Measurements from ENCODE around the gene CCER1. TPM values are rescaled to one million over a fixed set of nuclear protein-coding genes. Genes with fewer than 3 reads are reported as not detected.
"Not testable (repeated sequence)": the region's sequence is repeated elsewhere in the genome, so short reads cannot be mapped to it uniquely, and the experiment has no call there.

The CCER1 gene
- total RNA-seq, 6 experiments from 2014 or later, result not detected

- no peaks in the 10 kb centered on the region for H3K27me3 ChIP-seq
- no peaks in the 10 kb centered on the region for H3K36me3 ChIP-seq
- 50% methylated on average over 1 of the region's 1 CpG for WGBS (ENCODE audit: insufficient coverage, low coverage, low lambda C conversion rate, missing lambda C conversion rate)
- DNase-seq, result no peak
- no peak overlapping the region for H3K27ac ChIP-seq
- ATAC-seq, result no peak
- H3K4me3 ChIP-seq, result no peak overlapping the region
- intact Hi-C loops (cut with DNase I), result no loop called here
- no peaks in the 10 kb centered on the region for H3K4me1 ChIP-seq
- TF ChIP-seq CTCF (IDR thresholded peaks at IDR 0.05), result no peak
- TF ChIP-seq POLR2A (IDR thresholded peaks at IDR 0.05), result no peak
- H3K9me3 ChIP-seq, result no peaks in the 10 kb centered on the region
Observed at GRCh38 chr12:90987520-90987919, 32.5 kb upstream of the CCER1 start.

- intact Hi-C loops (cut with DNase I), result no loop called here
Observed at GRCh38 chr12:90987101-90987500, 32.1 kb upstream of the CCER1 start.

GRCh38 chr12:90985331-90985730 is 30.4 kb upstream of the CCER1 start:
- DNase-seq; H3K4me1 ChIP-seq; H3K27me3 ChIP-seq; ATAC-seq; H3K9me3 ChIP-seq; intact Hi-C loops (cut with DNase I); H3K36me3 ChIP-seq; H3K27ac ChIP-seq; H3K4me3 ChIP-seq: not testable (repeated sequence)
- 39% methylated on average over 3 of the region's 3 CpGs for WGBS (ENCODE audit: insufficient coverage, low coverage, low lambda C conversion rate, missing lambda C conversion rate)

More at GRCh38 chr12:90987101-90987500, 32.1 kb upstream of the CCER1 start:
- Histone ChIP-seq H3K27me3 (no peaks in the 10 kb centered on the region), H3K4me1 (no peaks in the 10 kb centered on the region), H3K27ac (no peak overlapping the region), H3K9me3 (no peaks in the 10 kb centered on the region), H3K36me3 (no peaks in the 10 kb centered on the region), H3K4me3 (no peak overlapping the region)
- TF ChIP-seq POLR2A (IDR thresholded peaks at IDR 0.05) (no peak), CTCF (IDR thresholded peaks at IDR 0.05) (no peak)
- ATAC-seq (no peak), DNase-seq (no peak)
- 85% methylated on average over 1 of the region's 1 CpG for WGBS (ENCODE audit: insufficient coverage, low coverage, low lambda C conversion rate, missing lambda C conversion rate)

GRCh38 chr12:90984114-90984513 is 29.1 kb upstream of the CCER1 start:
- intact Hi-C loops (cut with DNase I), result no loop called here
- H3K4me1 ChIP-seq, result no peaks in the 10 kb centered on the region
- H3K36me3 ChIP-seq, result no peaks in the 10 kb centered on the region
- no peak overlapping the region for H3K4me3 ChIP-seq
- H3K27ac ChIP-seq, result no peak overlapping the region
- 80% methylated on average over 1 of the region's 3 CpGs for WGBS (ENCODE audit: insufficient coverage, low coverage, low lambda C conversion rate, missing lambda C conversion rate)
- no peaks in the 10 kb centered on the region for H3K27me3 ChIP-seq
- ATAC-seq (no peak), DNase-seq (no peak)
- TF ChIP-seq POLR2A (IDR thresholded peaks at IDR 0.05), result no peak
- TF ChIP-seq CTCF (IDR thresholded peaks at IDR 0.05), result no peak
- H3K9me3 ChIP-seq, result no peaks in the 10 kb centered on the region

GRCh38 chr12:90982170-90982569 is 27.2 kb upstream of the CCER1 start:
- no peaks in the 10 kb centered on the region for H3K9me3 ChIP-seq
- DNase-seq, result no peak
- intact Hi-C loops (cut with DNase I), result no loop called here
- no peaks in the 10 kb centered on the region for H3K36me3 ChIP-seq
- ATAC-seq, result no peak
- WGBS (ENCODE audit: insufficient coverage, low coverage, low lambda C conversion rate, missing lambda C conversion rate), result 100% methylated on average over 1 of the region's 1 CpG
- no peak overlapping the region for H3K27ac ChIP-seq
- no peaks in the 10 kb centered on the region for H3K27me3 ChIP-seq
- no peaks in the 10 kb centered on the region for H3K4me1 ChIP-seq
- no peak overlapping the region for H3K4me3 ChIP-seq
- TF ChIP-seq CTCF (IDR thresholded peaks at IDR 0.05) (no peak), POLR2A (IDR thresholded peaks at IDR 0.05) (no peak)

Data from right lobe of liver (tissue), 6 donors.